Stimulated activated CD8-positive, alpha-beta memory T cell treated with anti-CD3 and anti-CD28 coated beads, Interleukin-2, amount 100 ng/mL, for 1 hour (primary cell): ENCODE results near the gene AKR7A3.
"Not testable (repeated sequence)": the region's sequence is repeated elsewhere in the genome, so short reads cannot be mapped to it uniquely, and the experiment has no call there.

Experiments
- DNase-seq, 2 donors: peaks; one replicate each; pipeline ENCODE4 v3.0.0-alpha.2; 2020; ENCODE audit warnings: low read depth in 2 of 2

Gene AKR7A3

DNA sequence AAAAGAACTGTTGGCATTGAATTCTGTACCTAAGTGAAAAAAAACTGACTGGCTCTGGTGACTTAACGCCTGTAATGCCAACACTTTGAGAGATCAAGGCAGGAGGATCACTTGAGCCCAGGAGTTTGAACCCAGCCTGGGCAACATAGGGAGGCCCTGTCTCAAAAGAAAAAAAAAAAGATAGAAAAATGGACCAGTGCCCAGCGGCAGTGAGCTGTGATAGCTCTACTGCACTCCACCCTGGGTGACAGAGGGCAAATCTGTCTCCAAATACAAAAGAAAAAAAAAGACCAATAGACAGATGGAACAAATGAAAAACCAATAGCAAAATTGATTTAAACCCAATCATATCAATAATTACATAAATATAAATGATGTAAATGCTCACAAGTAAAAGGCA, 674 bp upstream of the AKR7A3 start:
- DNase-seq = no peak

DNA sequence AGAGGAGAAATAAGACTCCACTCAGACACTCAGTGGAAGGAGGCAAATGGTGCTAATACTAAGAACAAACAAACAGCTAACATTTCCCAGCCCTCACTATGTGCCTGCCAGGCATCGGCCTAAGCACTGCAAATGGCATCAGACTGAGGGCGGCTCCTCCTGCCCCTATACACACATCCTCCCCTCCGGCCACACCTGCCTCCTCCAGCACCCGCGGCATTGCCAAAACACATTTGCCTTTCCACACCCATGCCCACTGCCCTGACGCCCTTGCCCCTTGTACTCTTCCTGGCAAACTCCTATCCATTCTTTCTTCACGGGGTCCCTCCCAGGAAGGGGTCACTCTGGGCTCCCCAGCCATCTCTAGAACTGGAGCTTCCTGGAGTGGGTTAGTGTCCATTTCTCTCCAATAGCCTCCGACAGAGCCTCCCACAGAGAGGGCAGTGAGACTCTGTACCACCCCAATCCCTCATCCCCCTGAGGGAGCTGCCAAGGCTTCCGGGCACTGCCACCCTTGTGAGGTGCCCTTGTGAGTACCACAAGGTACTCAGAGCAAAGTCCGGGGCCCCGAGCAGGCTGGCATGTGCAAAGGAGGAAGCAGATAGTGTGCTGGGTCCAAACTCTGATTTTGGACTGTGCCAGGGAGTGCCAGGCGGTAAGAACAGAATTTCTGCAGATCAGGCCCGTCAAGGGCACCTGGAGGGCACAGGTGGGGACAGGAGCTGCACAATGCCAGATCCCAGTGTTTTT, 959 bp downstream of the AKR7A3 start:
- no peak for DNase-seq

DNA sequence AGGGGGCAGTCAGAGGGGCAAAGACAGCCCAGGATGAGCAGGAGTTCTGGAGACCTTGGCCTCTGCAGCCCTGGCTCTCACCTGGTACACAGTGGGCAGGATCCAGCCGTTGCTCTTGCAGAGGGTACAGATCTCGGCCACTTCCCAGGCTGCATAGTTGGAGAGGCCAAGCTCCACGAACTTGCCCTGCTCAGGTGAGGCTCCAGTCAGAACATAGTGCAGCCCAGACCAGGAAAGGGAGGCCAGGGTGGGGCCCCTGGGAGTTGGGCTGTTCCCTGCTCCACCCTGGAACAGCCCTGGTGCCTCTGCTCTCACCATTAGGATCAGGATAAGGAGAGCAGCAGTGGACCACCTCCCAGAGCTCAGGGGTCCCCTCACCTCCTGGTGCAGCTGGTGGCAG, 2.8 kb downstream of the AKR7A3 start:
- not testable (repeated sequence) for DNase-seq

DNA sequence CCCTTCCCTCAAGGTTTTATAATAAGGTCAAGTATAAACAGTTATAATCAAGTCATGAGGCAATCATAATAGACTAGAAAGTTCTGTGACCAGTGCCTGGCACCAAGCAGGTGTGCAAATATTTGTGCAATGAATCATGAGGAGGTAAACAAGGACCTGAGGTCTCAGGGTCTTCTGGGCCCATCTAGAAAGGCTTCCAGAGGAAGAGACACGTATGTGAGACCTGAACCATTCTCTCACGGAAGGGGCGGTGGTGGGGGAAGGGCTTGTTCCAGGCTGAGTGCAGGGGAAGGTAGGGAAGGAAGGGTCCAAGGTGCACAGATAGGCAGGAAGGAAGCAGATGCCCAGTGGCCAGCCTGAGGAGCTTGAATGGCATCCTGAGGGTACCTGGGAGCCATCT, 3.2 kb downstream of the AKR7A3 start:
- not testable (repeated sequence) for DNase-seq

DNA sequence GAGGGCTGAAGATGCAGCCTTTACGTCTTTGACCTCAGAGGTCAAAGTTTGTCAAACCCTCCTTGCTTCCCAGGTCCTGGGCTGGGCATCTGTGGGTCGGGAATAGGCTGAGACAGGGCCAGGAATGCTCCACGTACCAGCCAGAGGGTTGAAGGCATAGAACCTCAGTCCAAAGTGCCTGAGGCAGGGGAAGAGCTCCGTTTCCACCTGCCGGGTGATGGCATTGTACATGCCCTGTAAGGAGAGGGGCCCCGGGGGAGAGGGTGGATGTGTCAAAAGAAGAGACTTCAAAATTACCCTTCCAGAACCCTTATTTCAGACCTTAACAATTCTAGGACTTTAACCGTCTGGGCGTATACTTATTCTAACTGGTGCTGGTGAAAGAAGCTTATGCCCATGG, 3.7 kb downstream of the AKR7A3 start:
- no peak for DNase-seq

DNA sequence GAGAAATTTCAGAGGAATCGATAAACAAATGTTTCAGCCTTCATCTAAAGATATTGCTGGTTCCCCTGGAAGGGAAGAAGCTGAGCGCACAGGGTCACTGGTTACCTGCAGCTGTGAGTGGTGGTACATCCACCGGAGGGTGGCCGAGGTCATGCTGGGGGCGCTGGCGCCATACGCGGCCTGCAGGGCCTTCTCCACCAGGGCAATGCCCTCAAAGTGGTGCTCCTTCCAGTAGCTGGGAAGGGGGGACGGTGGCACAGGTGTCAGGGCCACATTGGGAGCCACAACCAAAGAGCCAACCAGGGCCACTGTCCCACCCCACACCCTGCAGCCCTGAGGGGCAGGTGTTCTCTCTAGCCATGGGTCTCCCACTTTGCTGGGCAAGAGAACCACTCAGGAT, 4.7 kb downstream of the AKR7A3 start:
- no peak for DNase-seq

DNA sequence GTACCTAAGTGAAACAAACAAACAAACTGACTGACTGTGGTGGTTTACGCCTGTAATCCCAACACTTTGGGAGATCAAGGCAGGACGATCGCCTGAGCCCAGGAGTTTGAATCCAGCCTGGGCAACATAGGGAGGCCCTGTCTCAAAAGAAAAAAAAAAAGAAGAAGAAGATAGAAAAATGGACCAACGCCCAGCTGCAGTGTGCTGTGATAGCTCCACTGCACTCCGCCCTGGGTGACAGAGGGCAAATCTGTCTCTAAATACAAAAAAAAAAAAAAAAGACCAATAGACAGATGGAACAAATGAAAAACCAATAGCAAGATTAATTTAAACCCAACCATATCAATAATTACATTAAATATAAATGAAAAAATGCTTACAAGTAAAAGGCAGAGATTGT, 13.9 kb downstream of the AKR7A3 start:
- DNase-seq = no peak

DNA sequence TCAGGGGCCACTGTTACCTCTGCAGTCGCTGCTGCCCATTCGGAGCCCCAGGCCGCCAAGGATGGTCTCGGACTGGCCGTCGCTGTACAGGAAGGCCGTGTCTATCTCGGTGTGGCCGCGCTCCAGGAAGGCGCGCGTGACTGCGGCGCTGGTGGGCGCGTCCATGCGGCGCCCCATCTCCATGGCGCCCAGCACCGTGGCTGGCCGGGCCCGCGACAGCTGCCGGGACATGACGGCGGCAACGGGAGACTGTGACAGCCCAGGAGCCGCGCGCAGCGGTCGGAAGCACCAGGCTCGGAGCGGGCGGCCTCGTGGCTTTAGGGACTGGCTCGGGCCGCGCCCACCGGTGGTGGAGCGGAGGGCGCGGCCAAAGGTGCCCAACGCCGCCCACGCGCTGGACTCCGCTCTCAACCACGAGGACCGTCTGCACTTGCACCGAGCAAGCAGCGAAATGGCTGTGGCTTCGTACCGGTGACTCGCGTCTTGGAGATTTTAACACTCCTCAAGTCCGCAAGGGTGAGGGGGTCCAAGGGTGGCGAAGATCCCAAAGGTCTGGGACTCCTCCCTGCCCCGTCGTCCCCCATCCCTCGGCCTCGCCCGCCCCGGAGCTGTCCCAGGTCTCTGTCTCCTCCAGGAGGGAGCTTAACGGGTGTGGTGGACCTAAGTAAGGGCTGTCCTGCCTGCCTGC, 14.6 kb downstream of the AKR7A3 start:
- not testable (repeated sequence) for DNase-seq

DNA sequence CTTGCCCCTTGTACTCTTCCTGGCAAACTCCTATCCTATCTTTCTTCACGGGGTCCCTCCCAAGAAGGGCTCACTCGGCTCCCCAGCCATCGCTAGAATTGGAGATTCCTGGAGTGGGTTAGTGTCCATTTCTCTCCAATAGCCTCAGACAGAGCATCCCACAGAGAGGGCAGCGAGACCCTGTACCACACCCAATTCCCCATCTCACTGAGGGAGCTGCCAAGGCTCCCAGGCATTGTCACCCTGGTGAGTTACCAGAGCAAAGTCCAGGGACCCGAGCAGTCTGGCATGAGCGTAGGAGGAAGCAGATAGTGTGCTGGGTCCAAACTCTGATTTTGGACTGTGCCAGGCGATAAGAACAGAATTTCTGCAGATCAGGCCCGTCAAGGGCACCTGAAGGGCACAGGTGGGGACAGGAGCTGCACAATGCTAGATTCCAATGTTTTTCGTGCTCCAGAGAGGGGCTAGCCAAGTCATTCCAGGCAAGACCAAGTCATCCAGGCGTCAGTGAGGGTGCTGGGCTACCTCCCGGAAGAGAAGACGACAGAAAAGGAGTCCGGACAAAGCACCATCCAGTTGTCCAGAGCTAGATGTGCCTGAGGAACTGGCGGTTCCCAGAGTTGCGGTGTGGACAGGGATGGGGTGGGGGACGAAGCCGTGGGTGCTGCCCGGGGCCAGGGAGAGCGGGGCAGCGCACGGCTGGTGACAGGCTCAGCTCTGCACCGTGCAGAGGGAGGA, 15.3 kb downstream of the AKR7A3 start:
- no peak for DNase-seq

DNA sequence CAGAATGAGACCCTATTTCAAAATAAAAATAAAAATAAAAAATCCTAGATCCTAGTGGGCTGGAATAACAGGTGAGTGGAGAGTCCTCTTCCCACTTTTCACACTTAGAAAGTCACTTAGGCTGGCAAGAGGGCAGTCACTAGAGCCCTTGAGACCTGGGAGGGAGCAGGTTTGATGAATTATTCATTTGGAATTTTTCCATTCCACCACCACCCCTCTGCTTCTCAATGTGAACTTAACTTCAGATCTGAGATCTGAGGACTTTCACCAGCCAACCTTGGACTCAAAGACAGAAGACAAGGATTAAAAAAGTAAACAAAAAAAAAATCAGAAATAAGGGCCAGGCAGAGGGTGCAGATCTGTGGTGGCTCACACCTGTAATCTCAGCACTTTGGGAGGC, 16.5 kb downstream of the AKR7A3 start:
- DNase-seq = no peak

DNA sequence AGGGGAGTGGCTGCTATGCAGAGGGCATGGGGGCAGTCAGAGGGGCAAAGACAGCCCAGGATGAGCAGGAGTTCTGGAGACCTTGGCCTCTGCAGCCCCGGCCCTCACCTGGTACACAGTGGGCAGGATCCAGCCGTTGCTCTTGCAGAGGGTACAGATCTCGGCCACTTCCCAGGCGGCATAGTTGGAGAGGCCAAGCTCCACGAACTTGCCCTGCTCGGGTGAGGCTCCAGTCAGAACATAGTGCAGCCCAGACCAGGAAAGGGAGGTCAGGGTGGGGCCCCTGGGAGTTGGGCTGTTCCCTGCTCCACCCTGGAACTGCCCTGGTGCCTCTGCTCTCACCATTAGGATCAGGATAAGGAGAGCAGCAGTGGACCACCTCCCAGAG, 18.2 kb downstream of the AKR7A3 start:
- not testable (repeated sequence) for DNase-seq

DNA sequence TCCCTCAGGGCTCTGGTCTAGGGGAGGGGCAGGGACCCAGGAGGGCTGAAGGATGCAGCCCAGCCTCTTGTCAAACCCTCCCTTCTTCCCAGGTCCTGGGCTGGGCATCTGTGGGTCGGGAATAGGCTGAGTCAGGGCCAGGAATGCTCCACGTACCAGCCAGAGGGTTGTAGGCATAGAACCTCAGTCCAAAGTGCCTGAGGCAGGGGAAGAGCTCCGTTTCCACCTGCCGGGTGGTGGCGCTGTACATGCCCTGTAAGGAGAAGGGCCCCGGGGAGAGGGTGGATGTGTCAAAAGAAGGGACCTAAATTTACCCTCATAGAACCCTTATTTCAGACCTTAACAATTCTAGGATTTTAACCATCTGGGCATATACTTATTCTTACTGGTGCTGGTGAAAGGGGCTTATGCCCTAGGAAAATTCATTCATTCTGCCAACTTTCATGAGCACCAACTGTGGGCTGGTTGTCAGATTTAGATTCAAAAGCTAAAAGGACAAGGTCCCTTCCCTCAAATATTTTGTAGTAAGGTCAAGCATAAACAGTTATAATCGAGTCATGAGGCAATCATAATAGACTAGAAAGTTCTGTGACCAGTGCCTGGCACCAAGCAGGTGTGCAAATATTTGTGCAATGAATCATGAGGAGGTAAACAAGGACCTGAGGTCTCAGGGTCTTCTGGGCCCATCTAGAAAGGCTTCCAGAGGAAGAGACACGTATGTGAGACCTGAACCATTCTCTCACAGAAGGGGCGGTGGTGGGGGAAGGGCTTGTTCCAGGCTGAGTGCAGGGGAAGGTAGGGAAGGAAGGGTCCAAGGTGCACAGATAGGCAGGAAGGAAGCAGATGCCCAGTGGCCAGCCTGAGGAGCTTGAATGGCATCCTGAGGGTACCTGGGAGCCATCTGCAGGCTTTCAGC, 18.9 kb downstream of the AKR7A3 start:
- DNase-seq = not testable (repeated sequence)

DNA sequence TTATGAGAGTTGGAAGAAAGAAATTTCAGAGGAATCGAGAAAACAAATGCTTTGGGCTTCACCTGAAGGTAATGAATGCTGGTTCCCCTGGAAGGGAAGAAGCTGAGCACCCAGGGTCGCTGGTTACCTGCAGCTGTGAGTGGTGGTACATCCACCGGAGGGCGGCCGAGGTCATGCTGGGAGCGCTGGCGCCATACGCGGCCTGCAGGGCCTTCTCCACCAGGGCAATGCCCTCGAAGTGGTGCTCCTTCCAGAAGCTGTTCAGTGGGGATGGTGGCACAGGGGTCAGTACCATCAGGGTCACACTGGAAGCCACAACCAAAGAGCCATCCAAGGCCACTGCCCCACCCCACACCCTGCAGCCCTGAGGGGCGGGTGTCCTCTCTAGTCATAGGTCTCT, 20.1 kb downstream of the AKR7A3 start:
- no peak for DNase-seq

DNA sequence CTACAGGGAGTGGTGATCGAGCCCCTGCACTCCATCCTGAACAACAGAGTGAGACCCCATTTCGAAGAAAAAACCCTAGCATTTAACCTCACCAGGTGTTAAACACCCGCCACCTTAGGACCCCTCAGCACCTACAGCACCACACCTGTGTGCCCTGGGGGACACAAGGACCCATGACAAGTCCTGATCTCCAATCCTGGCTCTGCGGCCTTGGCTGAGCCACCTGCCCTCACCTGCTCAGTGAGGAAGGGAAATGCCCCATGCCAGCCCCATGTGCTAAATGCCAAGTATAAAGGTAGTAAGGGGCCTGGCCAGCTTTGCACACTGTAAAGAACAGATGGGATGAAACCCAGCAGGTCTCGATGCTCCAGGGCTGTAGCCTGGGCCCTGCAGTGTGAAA, 25.8 kb downstream of the AKR7A3 start:
- no peak for DNase-seq

DNA sequence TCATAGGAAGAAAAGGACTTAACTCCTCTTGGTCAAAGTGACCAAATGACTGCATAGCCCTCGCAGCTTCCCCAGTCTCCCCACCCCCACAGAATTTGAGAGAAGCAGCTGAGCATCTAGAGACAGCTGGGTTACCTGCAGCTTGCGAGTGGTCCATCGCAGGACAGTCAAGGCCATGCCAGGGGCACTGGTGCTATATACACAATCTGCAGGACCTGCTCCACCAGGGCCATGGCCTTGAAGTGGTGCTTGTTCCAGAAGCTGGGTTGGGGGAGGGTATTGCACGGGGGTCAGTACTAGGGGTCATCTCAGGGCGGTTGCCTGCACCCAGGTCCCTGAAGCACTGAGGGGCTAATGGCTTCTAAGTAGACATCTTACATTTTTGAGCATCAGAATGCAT, 26.5 kb downstream of the AKR7A3 start:
- no peak for DNase-seq

DNA sequence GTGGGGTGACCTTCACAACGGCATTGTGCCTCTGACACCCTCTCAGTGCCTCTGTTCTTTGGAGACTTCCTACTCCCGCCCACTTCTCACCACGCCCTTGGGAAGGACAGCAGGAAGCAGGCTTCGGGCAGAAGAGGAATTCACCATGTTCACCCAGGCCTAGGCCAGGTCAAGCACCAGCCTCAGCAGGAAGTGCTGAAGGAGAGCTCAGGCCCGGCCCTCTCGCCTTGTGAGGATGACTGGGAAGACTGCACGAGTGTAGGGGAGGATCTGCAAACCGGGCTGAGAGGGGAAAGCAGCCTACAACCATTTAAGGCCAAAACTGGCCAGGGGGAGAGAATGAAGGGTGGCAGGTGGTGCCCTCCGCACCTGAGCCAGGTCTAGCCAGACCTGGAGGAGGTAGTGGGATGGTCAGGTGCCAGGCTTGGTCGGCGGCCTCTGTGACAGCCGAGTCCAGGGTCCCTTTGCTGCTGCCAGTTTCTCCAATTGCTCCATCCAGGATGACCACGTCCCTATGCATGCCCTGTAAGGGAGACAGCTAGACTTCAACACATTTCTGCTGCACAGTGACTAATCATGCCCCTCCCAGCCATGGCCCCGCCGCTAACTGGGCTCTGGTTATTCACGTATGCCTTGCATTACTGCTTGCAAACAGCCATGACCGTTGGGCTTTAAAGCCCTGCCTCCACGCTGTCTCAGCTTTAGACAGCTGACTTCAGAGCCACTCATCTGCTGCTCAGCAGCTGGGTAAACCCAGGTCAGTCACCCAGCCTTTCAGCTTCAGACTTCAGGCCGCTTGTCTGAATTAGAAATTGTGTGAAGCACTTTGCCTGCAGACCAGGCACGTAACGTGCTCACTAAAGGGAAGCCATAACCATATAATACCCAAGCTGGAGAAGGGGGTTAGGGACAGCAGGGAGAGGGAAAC, 28.1 kb downstream of the AKR7A3 start:
- no peak for DNase-seq

DNA sequence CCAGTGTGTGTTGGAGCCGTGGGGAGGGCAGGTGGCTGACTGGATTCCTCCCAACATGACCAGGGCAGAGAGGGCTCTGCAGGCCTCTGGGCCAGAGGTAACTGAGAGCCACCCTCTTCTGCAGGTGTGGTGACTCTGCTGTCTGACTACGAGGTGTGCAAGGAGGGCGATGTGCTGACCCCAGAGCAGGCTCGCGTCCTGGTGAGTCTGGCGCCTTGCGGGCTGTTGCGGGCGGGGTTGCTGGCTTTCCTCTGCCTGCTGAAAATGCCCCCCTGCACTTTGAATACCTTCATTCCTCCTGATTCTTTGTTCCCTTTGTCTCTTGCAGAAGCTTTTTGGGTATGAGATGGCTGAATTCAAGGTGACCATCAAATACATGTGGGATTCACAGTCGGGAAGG, 30.2 kb downstream of the AKR7A3 start:
- DNase-seq = no peak

DNA sequence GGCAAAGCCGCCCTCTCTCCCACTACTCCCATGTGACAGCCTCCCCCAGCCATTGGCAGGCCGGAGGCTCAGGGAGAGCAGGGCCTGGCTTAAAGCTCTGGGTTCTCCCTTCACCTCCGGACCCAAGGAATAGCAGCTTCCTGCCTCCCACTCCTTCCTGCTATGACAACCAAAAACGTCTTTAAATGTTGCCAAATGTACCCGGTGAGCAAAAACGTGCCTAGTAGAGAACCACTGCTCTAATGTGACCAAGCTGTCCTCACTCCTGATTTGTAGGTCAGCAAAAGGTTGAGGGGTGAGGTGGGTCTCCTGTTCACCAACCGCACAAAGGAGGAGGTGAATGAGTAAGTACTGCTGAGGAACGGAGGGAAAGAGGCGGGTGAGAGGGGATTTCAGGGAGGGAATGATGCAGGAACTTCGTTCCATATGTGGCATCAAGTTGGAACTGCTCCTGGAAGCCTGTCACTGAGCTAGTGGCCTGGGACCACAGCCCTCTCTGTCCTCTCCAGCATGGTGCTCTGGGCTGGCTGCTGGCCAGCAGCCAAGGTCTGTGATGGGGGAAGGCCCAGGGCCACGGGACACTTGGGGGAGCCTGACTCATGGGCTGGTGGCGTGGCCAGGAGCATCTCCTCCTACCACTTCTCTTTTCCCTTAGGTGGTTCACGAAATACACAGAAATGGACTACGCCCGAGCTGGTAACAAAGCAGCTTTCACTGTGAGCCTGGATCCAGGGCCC, 31.2 kb downstream of the AKR7A3 start:
- DNase-seq = no peak

DNA sequence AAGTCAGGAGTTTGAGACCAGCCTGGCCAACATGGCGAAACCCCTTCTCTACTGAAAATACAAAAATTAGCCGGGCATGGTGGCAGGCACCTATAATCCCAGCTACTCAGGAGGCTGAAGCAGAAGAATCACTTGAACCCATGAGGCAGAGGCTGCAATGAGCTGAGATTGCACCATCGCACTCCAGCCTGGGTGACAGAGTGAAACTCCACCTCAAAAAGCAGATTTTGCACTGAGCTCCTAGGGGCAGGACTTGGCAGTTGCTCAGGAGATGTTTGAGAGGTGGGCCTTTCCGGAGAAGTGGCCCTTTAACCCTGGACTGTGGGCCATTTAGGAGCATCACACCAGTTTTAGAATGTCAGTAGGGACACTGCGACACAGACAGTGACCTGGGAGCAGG, 32.3 kb downstream of the AKR7A3 start:
- DNase-seq = not testable (repeated sequence)

DNA sequence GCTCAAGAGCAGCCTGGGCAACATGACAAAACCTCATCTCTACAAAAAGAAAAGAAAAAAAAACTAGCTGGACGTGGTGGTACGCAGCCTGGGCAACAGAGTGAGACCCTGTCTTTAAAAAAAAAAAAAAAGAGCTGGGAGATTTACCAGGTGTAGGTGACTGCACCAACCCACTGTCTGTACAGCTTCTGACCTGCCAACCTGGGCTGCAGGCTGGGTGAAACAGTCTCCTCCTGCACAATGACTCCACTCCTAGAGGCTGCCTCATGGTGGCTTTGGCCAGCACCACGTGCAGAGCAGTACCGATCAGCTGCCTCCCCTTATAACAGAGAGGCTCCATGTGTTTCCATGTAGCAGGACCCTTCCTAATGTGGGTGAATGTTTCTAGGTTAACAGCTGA, 33.3 kb downstream of the AKR7A3 start:
- DNase-seq = no peak
